ENCODE measurements around the gene MAST3.
"Not testable (repeated sequence)": the region's sequence is repeated elsewhere in the genome, so short reads cannot be mapped to it uniquely, and the experiment has no call there.

MAST3 gene

DNA sequence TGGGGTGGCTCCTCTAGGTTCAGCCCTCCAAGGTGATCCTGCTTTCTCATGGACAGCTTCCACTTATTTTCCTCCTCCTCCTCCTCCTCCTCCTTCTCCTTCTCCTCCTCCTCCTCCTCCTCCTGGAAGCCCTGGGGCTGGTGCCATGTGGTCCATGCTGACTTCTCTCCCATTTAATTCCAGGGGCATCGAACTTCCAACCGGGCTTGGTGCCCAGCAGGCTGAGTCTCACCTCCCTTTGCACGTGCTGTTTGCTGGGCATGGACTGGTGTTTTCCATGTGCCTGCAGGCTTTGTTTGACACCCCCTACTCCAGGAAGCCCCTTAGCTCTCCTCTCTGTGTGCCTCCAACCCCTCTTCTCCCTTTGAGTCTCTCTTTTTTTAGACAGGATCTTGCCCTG lies 3.7 kb downstream of the MAST3 start:
- Histone ChIP-seq H3K9ac (ENCODE audit: low read length) (no peak overlapping the region), H3K36me3 (ENCODE audit: control insufficient read depth in 1 of 2, insufficient read depth in 2 of 2, low read depth in 1 of 2, low read length in 2 of 2) (no peaks in the 10 kb centered on the region), H3K9me3 (ENCODE audit: control insufficient read depth, low read length) (no peaks in the 10 kb centered on the region), H3K4ac (ENCODE audit: low read depth in 1 of 2, low read length in 2 of 2) (no peak overlapping the region), H4K8ac (ENCODE audit: low read length) (no peak overlapping the region), H3K23ac (ENCODE audit: low read length in 2 of 2) (no peak overlapping the region), H2BK120ac (ENCODE audit: low read depth, low read length) (no peak overlapping the region), H3K27ac (ENCODE audit: low read length, poor library complexity, severe bottlenecking) (no peak overlapping the region), H3K27me3 (ENCODE audit: control insufficient read depth in 1 of 2, insufficient read depth in 1 of 2, low read length in 2 of 2) (peaks cover 34 to 35% of the 10 kb centered on the region in 2 experiments), H2BK15ac (ENCODE audit: low read depth, poor library complexity, severe bottlenecking) (no peak overlapping the region), H3K4me3 (ENCODE audit: insufficient read depth in 1 of 2, low read depth in 1 of 2, low read length in 2 of 2) (no peak overlapping the region), H3K18ac (ENCODE audit: low read depth in 1 of 2, low read length in 2 of 2) (no peak overlapping the region), H3K4me2 (ENCODE audit: low read length, poor library complexity, severe bottlenecking) (no peak overlapping the region), H3K14ac (ENCODE audit: low read length in 2 of 2) (no peak overlapping the region), H2BK12ac (ENCODE audit: low read length in 2 of 2) (no peak overlapping the region), H4K91ac (ENCODE audit: low read length) (no peak overlapping the region), H2AK5ac (ENCODE audit: low read length, severe bottlenecking) (no peak overlapping the region), H2BK5ac (ENCODE audit: low read depth, low read length, poor library complexity, severe bottlenecking) (no peak overlapping the region), H3K4me1 (ENCODE audit: control insufficient read depth, insufficient read depth, low read depth, low read length) (peaks cover 23% of the 10 kb centered on the region), H3K79me1 (replicated peaks; ENCODE audit: low read length, poor library complexity, severe bottlenecking) (no peaks in the 10 kb centered on the region), H2AFZ (ENCODE audit: low read depth, low read length) (no peak overlapping the region)
- DNase-seq = no peak
- 85% methylated on average over 3 of the region's 3 CpGs for WGBS

DNA sequence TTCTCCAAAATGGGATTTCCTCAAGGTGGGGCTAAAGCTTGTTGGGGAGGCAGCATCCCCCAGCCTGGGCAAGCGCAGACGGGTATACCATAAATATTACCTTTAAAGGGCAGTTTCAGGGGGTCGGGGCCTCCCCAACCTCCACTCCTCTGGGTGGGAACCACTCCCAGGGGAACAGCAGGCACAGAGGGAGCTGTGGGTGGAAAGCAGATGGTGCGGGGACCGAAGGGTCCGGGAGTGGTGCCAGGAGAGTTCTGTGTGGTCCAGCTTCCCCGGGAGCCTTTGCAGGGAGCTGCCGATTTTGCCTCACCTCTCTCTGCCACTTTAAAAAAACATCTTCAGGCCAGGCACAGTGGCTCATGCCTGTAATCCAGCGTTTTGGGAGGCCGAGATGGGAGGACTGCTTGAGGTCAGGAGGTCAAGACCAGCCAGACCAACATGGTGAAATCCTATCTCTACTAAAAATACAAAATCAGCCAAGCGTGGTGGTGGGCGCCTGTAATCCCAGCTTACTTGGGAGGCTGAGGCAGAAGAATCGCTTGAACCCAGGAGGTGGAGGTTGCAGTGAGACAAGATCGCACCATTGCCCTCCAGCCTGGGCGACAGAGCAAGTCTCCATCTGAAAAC lies 5.5 kb downstream of the MAST3 start:
- WGBS = 89% methylated on average over 11 of the region's 15 CpGs
- H3K27ac ChIP-seq (ENCODE audit: low read length, poor library complexity, severe bottlenecking) = no peak overlapping the region
- H3K14ac ChIP-seq (ENCODE audit: low read length in 2 of 2) = no peak overlapping the region
- no peak overlapping the region for H2AK5ac ChIP-seq (ENCODE audit: low read length, severe bottlenecking)
- no peaks in the 10 kb centered on the region for H3K9me3 ChIP-seq (ENCODE audit: control insufficient read depth, low read length)
- H2BK12ac ChIP-seq (ENCODE audit: low read length in 2 of 2) = no peak overlapping the region
- no peak for DNase-seq
- H2BK5ac ChIP-seq (ENCODE audit: low read depth, low read length, poor library complexity, severe bottlenecking) = no peak overlapping the region
- no peak overlapping the region for H3K4me2 ChIP-seq (ENCODE audit: low read length, poor library complexity, severe bottlenecking)
- H2AFZ ChIP-seq (ENCODE audit: low read depth, low read length) = no peak overlapping the region
- H2BK120ac ChIP-seq (ENCODE audit: low read depth, low read length) = no peak overlapping the region
- H2BK15ac ChIP-seq (ENCODE audit: low read depth, poor library complexity, severe bottlenecking) = peak overlapping the region; percentile 48
- H3K9ac ChIP-seq (ENCODE audit: low read length) = no peak overlapping the region
- no peak overlapping the region for H3K23ac ChIP-seq (ENCODE audit: low read length in 2 of 2)
- H4K8ac ChIP-seq (ENCODE audit: low read length) = peak overlapping the region; percentile 59
- H3K18ac ChIP-seq (ENCODE audit: low read depth in 1 of 2, low read length in 2 of 2) = no peak overlapping the region
- H3K79me1 ChIP-seq (replicated peaks; ENCODE audit: low read length, poor library complexity, severe bottlenecking) = no peaks in the 10 kb centered on the region
- H3K4ac ChIP-seq (ENCODE audit: low read depth in 1 of 2, low read length in 2 of 2) = no peak overlapping the region
- H3K36me3 ChIP-seq (ENCODE audit: control insufficient read depth in 1 of 2, insufficient read depth in 2 of 2, low read depth in 1 of 2, low read length in 2 of 2) = no peaks in the 10 kb centered on the region
- H3K4me3 ChIP-seq (ENCODE audit: insufficient read depth in 1 of 2, low read depth in 1 of 2, low read length in 2 of 2) = no peak overlapping the region
- H3K4me1 ChIP-seq (ENCODE audit: control insufficient read depth, insufficient read depth, low read depth, low read length) = peaks cover 19% of the 10 kb centered on the region
- peaks cover 31 to 32% of the 10 kb centered on the region in 2 experiments for H3K27me3 ChIP-seq (ENCODE audit: control insufficient read depth in 1 of 2, insufficient read depth in 1 of 2, low read length in 2 of 2)
- peak overlapping the region; percentile 35 for H4K91ac ChIP-seq (ENCODE audit: low read length)

DNA sequence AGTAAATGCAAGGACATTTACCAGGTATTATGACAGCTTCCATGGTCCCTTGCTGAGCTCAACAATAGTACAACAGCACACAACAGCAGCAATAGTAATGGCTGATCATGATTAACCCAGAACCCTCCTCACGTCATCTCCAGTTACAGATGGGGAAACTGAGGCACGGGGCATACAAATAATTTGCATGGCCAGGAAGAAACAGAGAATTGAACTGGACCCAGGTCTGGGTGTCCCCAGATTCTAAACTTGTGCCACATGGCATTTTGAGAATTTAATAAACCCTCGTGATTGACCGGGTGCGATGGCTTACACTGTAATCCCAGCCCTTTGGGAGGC lies 7.2 kb downstream of the MAST3 start:
- Histone ChIP-seq H2BK12ac (ENCODE audit: low read length in 2 of 2) (peak overlapping the region in 1 of 2 experiments; percentile 75), H3K79me1 (replicated peaks; ENCODE audit: low read length, poor library complexity, severe bottlenecking) (no peaks in the 10 kb centered on the region), H3K27me3 (ENCODE audit: control insufficient read depth in 1 of 2, insufficient read depth in 1 of 2, low read length in 2 of 2) (peaks cover 14 to 16% of the 10 kb centered on the region in 2 experiments), H3K4me3 (ENCODE audit: insufficient read depth in 1 of 2, low read depth in 1 of 2, low read length in 2 of 2) (peak overlapping the region; percentile 45 to 77), H2BK5ac (ENCODE audit: low read depth, low read length, poor library complexity, severe bottlenecking) (no peak overlapping the region), H3K36me3 (ENCODE audit: control insufficient read depth in 1 of 2, insufficient read depth in 2 of 2, low read depth in 1 of 2, low read length in 2 of 2) (no peaks in the 10 kb centered on the region), H2AK5ac (ENCODE audit: low read length, severe bottlenecking) (no peak overlapping the region), H3K9me3 (ENCODE audit: control insufficient read depth, low read length) (no peaks in the 10 kb centered on the region), H3K27ac (ENCODE audit: low read length, poor library complexity, severe bottlenecking) (no peak overlapping the region), H2BK15ac (ENCODE audit: low read depth, poor library complexity, severe bottlenecking) (no peak overlapping the region), H2AFZ (ENCODE audit: low read depth, low read length) (peak overlapping the region; percentile 87), H4K8ac (ENCODE audit: low read length) (peak overlapping the region; percentile 79), H2BK120ac (ENCODE audit: low read depth, low read length) (no peak overlapping the region), H3K18ac (ENCODE audit: low read depth in 1 of 2, low read length in 2 of 2) (peak overlapping the region in 1 of 2 experiments; percentile 72), H3K4me1 (ENCODE audit: control insufficient read depth, insufficient read depth, low read depth, low read length) (peaks cover 16% of the 10 kb centered on the region), H3K14ac (ENCODE audit: low read length in 2 of 2) (no peak overlapping the region), H3K23ac (ENCODE audit: low read length in 2 of 2) (no peak overlapping the region), H3K9ac (ENCODE audit: low read length) (peak overlapping the region; percentile 81), H3K4ac (ENCODE audit: low read depth in 1 of 2, low read length in 2 of 2) (peak overlapping the region in 1 of 2 experiments; percentile 20), H3K4me2 (ENCODE audit: low read length, poor library complexity, severe bottlenecking) (peak overlapping the region; percentile 91), H4K91ac (ENCODE audit: low read length) (no peak overlapping the region)
- 65% methylated on average over 5 of the region's 5 CpGs for WGBS
- DNase-seq = no peak

DNA sequence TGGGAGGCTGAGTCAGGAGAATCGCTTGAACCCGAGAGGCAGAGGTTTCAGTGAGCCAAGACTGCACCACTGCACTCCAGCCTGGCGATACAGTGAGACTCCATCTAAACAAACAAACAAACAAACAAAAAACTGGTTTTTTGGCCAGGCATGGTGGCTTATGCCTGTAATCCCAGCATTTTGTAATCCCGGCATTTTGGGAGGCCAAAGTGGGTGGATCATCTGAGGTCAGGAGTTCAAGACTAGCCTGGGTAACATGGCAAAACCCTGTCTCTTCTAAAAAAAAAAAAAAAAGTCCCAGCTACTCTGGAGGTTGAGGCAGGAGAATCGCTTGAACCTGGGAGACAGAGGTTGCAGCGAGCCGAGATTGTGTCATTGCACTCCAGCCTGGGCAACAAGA lies 7.7 kb downstream of the MAST3 start:
- 86% methylated on average over 7 of the region's 7 CpGs for WGBS
- H2BK12ac ChIP-seq (ENCODE audit: low read length in 2 of 2); H3K9ac ChIP-seq (ENCODE audit: low read length); H3K4me3 ChIP-seq (ENCODE audit: insufficient read depth in 1 of 2, low read depth in 1 of 2, low read length in 2 of 2); H2BK5ac ChIP-seq (ENCODE audit: low read depth, low read length, poor library complexity, severe bottlenecking); H3K4me2 ChIP-seq (ENCODE audit: low read length, poor library complexity, severe bottlenecking); H4K91ac ChIP-seq (ENCODE audit: low read length); H3K23ac ChIP-seq (ENCODE audit: low read length in 2 of 2); H3K18ac ChIP-seq (ENCODE audit: low read depth in 1 of 2, low read length in 2 of 2); H2AK5ac ChIP-seq (ENCODE audit: low read length, severe bottlenecking); H3K14ac ChIP-seq (ENCODE audit: low read length in 2 of 2); H4K8ac ChIP-seq (ENCODE audit: low read length); H3K9me3 ChIP-seq (ENCODE audit: control insufficient read depth, low read length); H3K27ac ChIP-seq (ENCODE audit: low read length, poor library complexity, severe bottlenecking); DNase-seq; H3K36me3 ChIP-seq (ENCODE audit: control insufficient read depth in 1 of 2, insufficient read depth in 2 of 2, low read depth in 1 of 2, low read length in 2 of 2); H2BK120ac ChIP-seq (ENCODE audit: low read depth, low read length); H2BK15ac ChIP-seq (ENCODE audit: low read depth, poor library complexity, severe bottlenecking); H3K79me1 ChIP-seq (replicated peaks; ENCODE audit: low read length, poor library complexity, severe bottlenecking); H3K4ac ChIP-seq (ENCODE audit: low read depth in 1 of 2, low read length in 2 of 2); H2AFZ ChIP-seq (ENCODE audit: low read depth, low read length): not testable (repeated sequence)
- Histone ChIP-seq H3K27me3 (ENCODE audit: control insufficient read depth in 1 of 2, insufficient read depth in 1 of 2, low read length in 2 of 2) (peaks cover 12 to 13% of the 10 kb centered on the region in 2 experiments), H3K4me1 (ENCODE audit: control insufficient read depth, insufficient read depth, low read depth, low read length) (peaks cover 20% of the 10 kb centered on the region)

Data from mesenchymal stem cell (in vitro differentiated cells and primary cell).